SK-N-SH (cell line): ENCODE results near the gene ACSM5.
"Not testable (repeated sequence)": the region's sequence is repeated elsewhere in the genome, so short reads cannot be mapped to it uniquely, and the experiment has no call there.

Experiments
- FOSL2 ChIP-seq: IDR thresholded peaks from 2 replicates; pipeline ENCODE4 v1.4.0; 2012; ENCODE audit warnings: low read depth, mild to moderate bottlenecking, moderate library complexity, borderline replicate concordance
- SMC3 ChIP-seq: IDR thresholded peaks from 2 replicates; pipeline ENCODE4 v1.6.1; 2012; ENCODE audit warnings: low read depth, low read length, improper control_type of control experiment

DNA sequence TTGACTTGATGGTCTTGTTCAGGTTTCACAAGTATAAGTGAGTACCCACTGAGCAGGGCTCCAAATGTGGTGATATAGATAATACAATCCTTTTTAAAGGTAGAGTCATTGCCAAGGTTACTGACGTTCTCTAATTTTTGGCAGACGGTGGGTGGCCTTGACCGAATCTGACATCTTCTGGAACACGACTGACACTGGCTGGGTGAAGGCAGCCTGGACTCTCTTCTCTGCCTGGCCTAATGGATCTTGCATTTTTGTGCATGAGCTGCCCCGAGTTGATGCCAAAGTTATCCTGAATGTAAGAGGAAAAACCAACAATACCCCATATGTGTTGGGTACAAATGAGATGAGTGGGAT lies 14.4 kb downstream of the ACSM5 start:
- TF ChIP-seq FOSL2, SMC3: not testable (repeated sequence)
